ENCODE measurements around the gene NTRK2. TPM values are rescaled to one million over a fixed set of nuclear protein-coding genes. Genes with fewer than 3 reads are reported as not detected.

Gene NTRK2
- total RNA-seq, 1 experiment from 2014 or later: not detected

DNA sequence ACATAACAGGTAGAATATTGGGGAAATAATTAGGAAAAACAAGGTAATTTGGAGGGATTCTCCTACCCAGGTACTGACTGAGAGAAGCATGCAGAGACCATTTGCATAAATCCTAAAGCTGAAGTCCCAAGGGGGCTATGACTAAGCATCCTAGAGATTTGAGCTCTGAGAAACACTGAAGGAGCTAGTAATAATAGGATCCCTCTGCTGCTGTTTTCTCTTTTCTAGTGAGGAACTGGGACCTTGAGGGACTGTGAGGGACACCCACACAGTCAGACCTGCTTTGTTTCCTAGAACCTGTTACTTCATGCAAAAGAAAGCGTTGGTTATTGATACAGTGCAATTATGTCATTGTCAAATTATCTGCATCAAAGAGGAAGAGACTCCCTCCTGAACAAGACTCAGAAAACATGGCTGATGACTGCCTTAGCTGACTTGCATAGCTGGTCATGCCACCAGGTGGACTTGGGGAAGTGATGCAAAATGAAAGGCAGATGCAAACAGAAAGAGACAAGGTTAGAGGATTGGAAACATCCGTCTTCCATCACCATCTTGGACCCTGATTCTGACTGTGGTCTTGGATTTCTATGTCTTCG lies 335.4 kb downstream of the NTRK2 start:
- Histone ChIP-seq H2AFZ (ENCODE audit: low read depth, low read length, poor library complexity, severe bottlenecking) (no peak overlapping the region), H3K4me3 (replicated peaks in 1 of 2; ENCODE audit: low read depth in 1 of 2, low read length in 2 of 2) (no peak overlapping the region), H3K4me1 (ENCODE audit: control insufficient read depth in 1 of 2, insufficient read depth in 2 of 2, low read length in 2 of 2) (no peaks in the 10 kb centered on the region), H4K20me1 (ENCODE audit: insufficient read depth) (no peaks in the 10 kb centered on the region), H3K27me3 (ENCODE audit: insufficient read depth, low read length) (peaks cover 28% of the 10 kb centered on the region), H3K79me2 (ENCODE audit: insufficient read depth, low read length) (no peaks in the 10 kb centered on the region), H3K9me3 (ENCODE audit: control insufficient read depth in 1 of 2, insufficient read depth in 1 of 2, low read depth in 1 of 2, low read length in 2 of 2) (peaks cover 0 to 3% of the 10 kb centered on the region in 2 experiments; a peak in 1 of 4 replicates), H3K36me3 (ENCODE audit: control insufficient read depth in 1 of 2, insufficient read depth in 2 of 2, low read length in 2 of 2) (no peaks in the 10 kb centered on the region), H3K27ac (ENCODE audit: low read depth, low read length) (no peak overlapping the region), H3K9ac (ENCODE audit: low read length) (no peak overlapping the region), H3K4me2 (ENCODE audit: low read length) (no peak overlapping the region), H3K9me2 (ENCODE audit: insufficient read depth) (no peaks in the 10 kb centered on the region)
- intact Hi-C loops (cut with micrococcal nuclease): no loop called here
- TF ChIP-seq EZH2 (IDR thresholded peaks at IDR 0.05) (no peak), YY1 (IDR thresholded peaks at IDR 0.05; ENCODE audit: extremely low read depth, insufficient replicate concordance, low read depth, low read length) (no peak), ZFX (IDR thresholded peaks at IDR 0.05) (no peak), CEBPB (IDR thresholded peaks at IDR 0.05; ENCODE audit: low read depth) (no peak), SRF (IDR thresholded peaks at IDR 0.05; ENCODE audit: low read depth) (no peak), TCF7L2 (IDR thresholded peaks at IDR 0.05; ENCODE audit: borderline replicate concordance, extremely low read depth, insufficient read depth, insufficient read length) (no peak), SIN3A (IDR thresholded peaks at IDR 0.05; ENCODE audit: low read depth) (no peak), EGR1 (IDR thresholded peaks at IDR 0.05; ENCODE audit: low read depth) (no peak), SP1 (IDR thresholded peaks at IDR 0.05; ENCODE audit: low read depth) (no peak), ELF1 (IDR thresholded peaks at IDR 0.05; ENCODE audit: borderline replicate concordance, low read depth) (no peak), ZNF274 (IDR thresholded peaks at IDR 0.05; ENCODE audit: low read depth, low read length) (no peak), JUND (IDR thresholded peaks at IDR 0.05) (no peak), EZH2phosphoT487 (IDR thresholded peaks at IDR 0.05; ENCODE audit: borderline replicate concordance) (no peak), CBX3 (IDR thresholded peaks at IDR 0.05; ENCODE audit: low read depth) (no peak), FOSL1 (IDR thresholded peaks at IDR 0.05; ENCODE audit: low read depth) (no peak)
- TF ChIP-seq, protein P1, sequence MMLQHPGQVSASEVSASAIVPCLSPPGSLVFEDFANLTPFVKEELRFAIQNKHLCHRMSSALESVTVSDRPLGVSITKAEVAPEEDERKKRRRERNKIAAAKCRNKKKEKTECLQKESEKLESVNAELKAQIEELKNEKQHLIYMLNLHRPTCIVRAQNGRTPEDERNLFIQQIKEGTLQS (IDR thresholded peaks at IDR 0.05): no peak
- TF ChIP-seq, protein P2, sequence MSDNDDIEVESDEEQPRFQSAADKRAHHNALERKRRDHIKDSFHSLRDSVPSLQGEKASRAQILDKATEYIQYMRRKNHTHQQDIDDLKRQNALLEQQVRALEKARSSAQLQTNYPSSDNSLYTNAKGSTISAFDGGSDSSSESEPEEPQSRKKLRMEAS (IDR thresholded peaks at IDR 0.05): no peak
- TF ChIP-seq, protein P3, sequence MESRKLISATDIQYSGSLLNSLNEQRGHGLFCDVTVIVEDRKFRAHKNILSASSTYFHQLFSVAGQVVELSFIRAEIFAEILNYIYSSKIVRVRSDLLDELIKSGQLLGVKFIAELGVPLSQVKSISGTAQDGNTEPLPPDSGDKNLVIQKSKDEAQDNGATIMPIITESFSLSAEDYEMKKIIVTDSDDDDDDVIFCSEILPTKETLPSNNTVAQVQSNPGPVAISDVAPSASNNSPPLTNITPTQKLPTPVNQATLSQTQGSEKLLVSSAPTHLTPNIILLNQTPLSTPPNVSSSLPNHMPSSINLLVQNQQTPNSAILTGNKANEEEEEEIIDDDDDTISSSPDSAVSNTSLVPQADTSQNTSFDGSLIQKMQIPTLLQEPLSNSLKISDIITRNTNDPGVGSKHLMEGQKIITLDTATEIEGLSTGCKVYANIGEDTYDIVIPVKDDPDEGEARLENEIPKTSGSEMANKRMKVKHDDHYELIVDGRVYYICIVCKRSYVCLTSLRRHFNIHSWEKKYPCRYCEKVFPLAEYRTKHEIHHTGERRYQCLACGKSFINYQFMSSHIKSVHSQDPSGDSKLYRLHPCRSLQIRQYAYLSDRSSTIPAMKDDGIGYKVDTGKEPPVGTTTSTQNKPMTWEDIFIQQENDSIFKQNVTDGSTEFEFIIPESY (IDR thresholded peaks at IDR 0.05; ENCODE audit: extremely low read depth, insufficient replicate concordance, low read length): no peak
- TF ChIP-seq, protein P4, sequence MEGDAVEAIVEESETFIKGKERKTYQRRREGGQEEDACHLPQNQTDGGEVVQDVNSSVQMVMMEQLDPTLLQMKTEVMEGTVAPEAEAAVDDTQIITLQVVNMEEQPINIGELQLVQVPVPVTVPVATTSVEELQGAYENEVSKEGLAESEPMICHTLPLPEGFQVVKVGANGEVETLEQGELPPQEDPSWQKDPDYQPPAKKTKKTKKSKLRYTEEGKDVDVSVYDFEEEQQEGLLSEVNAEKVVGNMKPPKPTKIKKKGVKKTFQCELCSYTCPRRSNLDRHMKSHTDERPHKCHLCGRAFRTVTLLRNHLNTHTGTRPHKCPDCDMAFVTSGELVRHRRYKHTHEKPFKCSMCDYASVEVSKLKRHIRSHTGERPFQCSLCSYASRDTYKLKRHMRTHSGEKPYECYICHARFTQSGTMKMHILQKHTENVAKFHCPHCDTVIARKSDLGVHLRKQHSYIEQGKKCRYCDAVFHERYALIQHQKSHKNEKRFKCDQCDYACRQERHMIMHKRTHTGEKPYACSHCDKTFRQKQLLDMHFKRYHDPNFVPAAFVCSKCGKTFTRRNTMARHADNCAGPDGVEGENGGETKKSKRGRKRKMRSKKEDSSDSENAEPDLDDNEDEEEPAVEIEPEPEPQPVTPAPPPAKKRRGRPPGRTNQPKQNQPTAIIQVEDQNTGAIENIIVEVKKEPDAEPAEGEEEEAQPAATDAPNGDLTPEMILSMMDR (IDR thresholded peaks at IDR 0.05 in 2 of 3, conservative IDR thresholded peaks at IDR 0.05 in 1 of 3; ENCODE audit: borderline replicate concordance in 1 of 3, insufficient read depth in 1 of 3, low read depth in 2 of 3, low read length in 2 of 3): no peak
- POLR2A ChIA-PET: no interaction called here
- no peak for DNase-seq (ENCODE audit: low read depth, low spot score)
- RAD21 ChIA-PET (ENCODE audit: low non-redundant PET in 1 of 2, low total read pairs in 2 of 2, uncharacterized antibody in 2 of 2, unreplicated experiment in 2 of 2): no interaction called here
- ATAC-seq: no peak
- no TSS peak for BruUV-seq (replicated peaks)
- CTCF ChIA-PET: interaction anchor here (1.2 kb wide), 1 partner anchor 8 kb away, joined by 3 read pairs; no protein-coding TSS in a partner anchor

Measured in HCT116 (cell line).